Thyroid gland (tissue), 4 donors: ENCODE data around the gene GPATCH2.

Experiments
- POLR2A ChIP-seq, 2 donors: fragments of 450-650 bp; IDR thresholded peaks; one replicate each; pipeline ENCODE4 v1.6.1; 2017; ENCODE audit warnings: antibody characterized with exemption in 2 of 2, mild to moderate bottlenecking in 2 of 2, moderate library complexity in 1 of 2
- TF ChIP-seq, protein P1 (sequence below), 6 experiments: fragments of 200-600 bp in 3 of 6; fragments of 450-650 bp in 3 of 6; sonication (generic) in 3 of 6; IDR thresholded peaks; one replicate each; pipeline ENCODE4 v1.5.1; 2016 to 2019; ENCODE audit warnings: antibody characterized with exemption in 6 of 6, mild to moderate bottlenecking in 2 of 6, inconsistent platforms in 1 of 6, moderate library complexity in 1 of 6

DNA sequence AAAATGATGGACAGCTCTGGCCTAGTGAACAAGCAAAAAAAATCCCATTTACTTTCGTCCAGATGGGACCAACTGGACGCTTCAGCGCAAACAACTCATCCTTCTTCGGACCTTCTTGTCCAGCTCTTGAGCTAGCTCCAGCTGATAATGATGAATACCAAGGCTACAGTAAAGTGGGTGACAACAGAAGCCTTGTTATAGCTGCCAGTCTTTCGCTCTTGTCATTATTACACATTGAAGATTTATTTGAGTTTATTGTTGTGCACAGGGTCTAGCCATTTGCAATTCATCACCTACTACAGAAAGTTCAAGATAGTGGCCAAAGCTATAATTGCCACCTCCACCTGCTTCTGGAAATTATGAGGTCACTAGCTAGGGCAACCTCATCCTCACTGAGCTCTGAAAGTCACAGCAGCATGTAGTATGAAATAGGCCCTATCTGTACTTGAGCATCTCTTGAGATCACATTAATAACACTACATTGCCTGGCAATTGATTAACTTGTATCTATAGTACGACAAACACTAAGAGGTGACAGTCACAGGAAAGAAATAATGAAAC is 76.9 kb downstream of the GPATCH2 start:
- TF ChIP-seq, protein P1, sequence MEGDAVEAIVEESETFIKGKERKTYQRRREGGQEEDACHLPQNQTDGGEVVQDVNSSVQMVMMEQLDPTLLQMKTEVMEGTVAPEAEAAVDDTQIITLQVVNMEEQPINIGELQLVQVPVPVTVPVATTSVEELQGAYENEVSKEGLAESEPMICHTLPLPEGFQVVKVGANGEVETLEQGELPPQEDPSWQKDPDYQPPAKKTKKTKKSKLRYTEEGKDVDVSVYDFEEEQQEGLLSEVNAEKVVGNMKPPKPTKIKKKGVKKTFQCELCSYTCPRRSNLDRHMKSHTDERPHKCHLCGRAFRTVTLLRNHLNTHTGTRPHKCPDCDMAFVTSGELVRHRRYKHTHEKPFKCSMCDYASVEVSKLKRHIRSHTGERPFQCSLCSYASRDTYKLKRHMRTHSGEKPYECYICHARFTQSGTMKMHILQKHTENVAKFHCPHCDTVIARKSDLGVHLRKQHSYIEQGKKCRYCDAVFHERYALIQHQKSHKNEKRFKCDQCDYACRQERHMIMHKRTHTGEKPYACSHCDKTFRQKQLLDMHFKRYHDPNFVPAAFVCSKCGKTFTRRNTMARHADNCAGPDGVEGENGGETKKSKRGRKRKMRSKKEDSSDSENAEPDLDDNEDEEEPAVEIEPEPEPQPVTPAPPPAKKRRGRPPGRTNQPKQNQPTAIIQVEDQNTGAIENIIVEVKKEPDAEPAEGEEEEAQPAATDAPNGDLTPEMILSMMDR (IDR thresholded peaks at IDR 0.05), result no peak
- TF ChIP-seq POLR2A (IDR thresholded peaks at IDR 0.05), result no peak
